Thyroid gland (tissue), 4 donors: Measurements from ENCODE around the gene PLEKHM3. TPM values are rescaled to one million over a fixed set of nuclear protein-coding genes. Genes with fewer than 3 reads are reported as not detected.

Experiments used
- DNase-seq, 2 donors: peaks; one replicate each; pipeline ENCODE4 v3.0.0-alpha.2; 2019
- H3K27ac ChIP-seq, 3 donors: fragments of 200-600 bp; sonication (generic); 1 replicate in 2 of 3; 2 replicates in 1 of 3; pipeline ENCODE4 v1.5.1; 2016 to 2019; ENCODE audit warnings: mild to moderate bottlenecking in 1 of 3, moderate library complexity in 1 of 3
- H3K27me3 ChIP-seq: fragments of 200-600 bp; sonication (generic); one replicate; pipeline ENCODE4 v1.5.1; 2019
- H3K36me3 ChIP-seq, 2 donors: fragments of 200-600 bp; sonication (generic); one replicate each; pipeline ENCODE4 v1.5.1; 2016 to 2019
- H3K4me1 ChIP-seq, 2 donors: fragments of 200-600 bp; sonication (generic); one replicate each; pipeline ENCODE4 v1.5.1; 2017 to 2019
- H3K4me3 ChIP-seq, 3 donors: fragments of 200-600 bp; sonication (generic); replicated peaks in 1 of 3; 1 replicate in 2 of 3; 2 replicates in 1 of 3; pipeline ENCODE4 v1.5.1; 2016; ENCODE audit warnings: mild to moderate bottlenecking in 1 of 3
- H3K9me3 ChIP-seq: fragments of 200-600 bp; sonication (generic); one replicate; pipeline ENCODE4 v1.5.1; 2017
- CTCF ChIP-seq, 6 experiments: fragments of 200-600 bp in 3 of 6; fragments of 450-650 bp in 3 of 6; sonication (generic) in 3 of 6; IDR thresholded peaks; one replicate each; pipeline ENCODE4 v1.5.1; 2016 to 2019; ENCODE audit warnings: antibody characterized with exemption in 6 of 6, mild to moderate bottlenecking in 2 of 6, inconsistent platforms in 1 of 6, moderate library complexity in 1 of 6
- POLR2A ChIP-seq, 2 donors: fragments of 450-650 bp; IDR thresholded peaks; one replicate each; pipeline ENCODE4 v1.6.1; 2017; ENCODE audit warnings: antibody characterized with exemption in 2 of 2, mild to moderate bottlenecking in 2 of 2, moderate library complexity in 1 of 2
- WGBS, 2 donors: methylation state at CpG; one replicate each; pipeline ENCODE4 v1.1.5; 2017; 5-methylcytosine and 5-hydroxymethylcytosine counted together
- intact Hi-C: fragments of 100-400 bp; cut with DNase I; formaldehyde crosslinking; loops from one replicate; pipeline ENCODE4 v1.15.1; 2023
- total RNA-seq, 4 donors: library from RNA; depleted of rRNA; stranded (reverse); fragments of >200 nt; gene quantifications; one replicate each; pipeline ENCODE4 v1.2.3, GENCODE V29; 2016

The PLEKHM3 gene
- total RNA-seq, 4 donors from 2014 or later, result 42.2 to 53.0 (median 44.5) TPM

GRCh38 chr2:207833251-207833751 lies 192.0 kb downstream of the PLEKHM3 start:
- no peak overlapping the region for H3K4me3 ChIP-seq
- H3K9me3 ChIP-seq, result no peaks in the 10 kb centered on the region
- peaks cover 3 to 5% of the 10 kb centered on the region in 2 donors for H3K4me1 ChIP-seq
- H3K27me3 ChIP-seq, result no peaks in the 10 kb centered on the region
- intact Hi-C loops, result no loop called here
- H3K36me3 ChIP-seq, result no peaks in the 10 kb centered on the region
- DNase-seq, result no peak
- TF ChIP-seq CTCF (IDR thresholded peaks at IDR 0.05), result no peak
- no peak for TF ChIP-seq POLR2A (IDR thresholded peaks at IDR 0.05)
- WGBS, 2 donors, result 88 to 91% methylated on average over 3 of the region's 3 CpGs
- no peak overlapping the region for H3K27ac ChIP-seq

- no peak for DNase-seq
- 97 to 99% methylated on average over 8 of the region's 8 CpGs for WGBS, 2 donors
- Histone ChIP-seq H3K27ac (no peak overlapping the region), H3K4me3 (no peak overlapping the region), H3K9me3 (no peaks in the 10 kb centered on the region), H3K4me1 (peaks cover 3 to 4% of the 10 kb centered on the region in 2 donors), H3K27me3 (no peaks in the 10 kb centered on the region), H3K36me3 (peaks cover 0 to 5% of the 10 kb centered on the region in 2 donors)
- intact Hi-C loops, result no loop called here
- TF ChIP-seq POLR2A (IDR thresholded peaks at IDR 0.05) (no peak), CTCF (IDR thresholded peaks at IDR 0.05) (no peak)
These were observed 193.6 kb downstream of the PLEKHM3 start for GRCh38 chr2:207831584-207832248.

- H3K36me3 ChIP-seq, result peaks cover 0 to 5% of the 10 kb centered on the region in 2 donors
- WGBS, 2 donors, result 94 to 99% methylated on average over 6 to 13 of the region's 15 CpGs
- no peak overlapping the region for H3K4me3 ChIP-seq
- TF ChIP-seq POLR2A (IDR thresholded peaks at IDR 0.05), result no peak
- TF ChIP-seq CTCF (IDR thresholded peaks at IDR 0.05), result no peak
- no peaks in the 10 kb centered on the region for H3K27me3 ChIP-seq
- DNase-seq, result no peak
- no peak overlapping the region for H3K27ac ChIP-seq
- H3K9me3 ChIP-seq, result no peaks in the 10 kb centered on the region
- intact Hi-C loops, result no loop called here
- H3K4me1 ChIP-seq, result peaks cover 0 to 4% of the 10 kb centered on the region in 2 donors
These were observed 194.4 kb downstream of the PLEKHM3 start for GRCh38 chr2:207830778-207831438.

GRCh38 chr2:207828361-207829057 lies 196.8 kb downstream of the PLEKHM3 start:
- H3K9me3 ChIP-seq, result no peaks in the 10 kb centered on the region
- H3K27ac ChIP-seq, result no peak overlapping the region
- no peaks in the 10 kb centered on the region for H3K27me3 ChIP-seq
- WGBS, 2 donors, result 79 to 87% methylated on average over 12 of the region's 12 CpGs
- DNase-seq, result no peak
- peaks cover 21 to 28% of the 10 kb centered on the region in 2 donors for H3K4me1 ChIP-seq
- peaks cover 0 to 5% of the 10 kb centered on the region in 2 donors for H3K36me3 ChIP-seq
- no peak for TF ChIP-seq POLR2A (IDR thresholded peaks at IDR 0.05)
- intact Hi-C loops, result no loop called here
- no peak overlapping the region for H3K4me3 ChIP-seq

- no peaks in the 10 kb centered on the region for H3K9me3 ChIP-seq
- H3K4me3 ChIP-seq, result no peak overlapping the region
- TF ChIP-seq CTCF (IDR thresholded peaks at IDR 0.05) (no peak), POLR2A (IDR thresholded peaks at IDR 0.05) (no peak)
- H3K27ac ChIP-seq, result peak overlapping the region in 1 of 3 donors; percentile 68
- H3K36me3 ChIP-seq, result peaks cover 0 to 5% of the 10 kb centered on the region in 2 donors
- peaks cover 25 to 29% of the 10 kb centered on the region in 2 donors for H3K4me1 ChIP-seq
- intact Hi-C loops, result no loop called here
- DNase-seq, result no peak
- H3K27me3 ChIP-seq, result no peaks in the 10 kb centered on the region
- 84 to 93% methylated on average over 4 of the region's 4 CpGs for WGBS, 2 donors
These were observed 199.3 kb downstream of the PLEKHM3 start for GRCh38 chr2:207825978-207826377.
